HG03521 (cell line): ENCODE data around the gene RNF13.
"Not testable (repeated sequence)": the region's sequence is repeated elsewhere in the genome, so short reads cannot be mapped to it uniquely, and the experiment has no call there.

Experiments
- ATAC-seq: cut with Tn5 transposase; IDR thresholded peaks from one replicate; pipeline ENCODE4 v1.9.1; 2021; ENCODE audit warnings: mild to moderate bottlenecking, moderate library complexity; ENCODE audit not compliant: unreplicated experiment

RNF13 gene

GRCh38 chr3:149894205-149894604 is 81.2 kb downstream of the RNF13 start:
- ATAC-seq = no peak

- no peak for ATAC-seq
These were observed 82.3 kb downstream of the RNF13 start for GRCh38 chr3:149895339-149895738.

- ATAC-seq = no peak
These were observed 82.8 kb downstream of the RNF13 start for GRCh38 chr3:149895769-149896168.

GRCh38 chr3:149898771-149899170 is 85.8 kb downstream of the RNF13 start:
- ATAC-seq = no peak

GRCh38 chr3:149900322-149900721 is 87.3 kb downstream of the RNF13 start:
- no peak for ATAC-seq

GRCh38 chr3:149901770-149902169 is 88.8 kb downstream of the RNF13 start:
- no peak for ATAC-seq

- ATAC-seq = no peak
These were observed 89.6 kb downstream of the RNF13 start for GRCh38 chr3:149902498-149903139.

GRCh38 chr3:149906036-149906435 is 93.0 kb downstream of the RNF13 start:
- no peak for ATAC-seq

GRCh38 chr3:149908424-149908957 is 95.5 kb downstream of the RNF13 start:
- ATAC-seq = no peak

GRCh38 chr3:149909923-149910322 is 96.9 kb downstream of the RNF13 start:
- ATAC-seq = no peak

- ATAC-seq = no peak
These were observed 104.2 kb downstream of the RNF13 start for GRCh38 chr3:149917124-149917667.

- no peak for ATAC-seq
These were observed 106.5 kb downstream of the RNF13 start for GRCh38 chr3:149919509-149919908.

- ATAC-seq = no peak
These were observed 107.1 kb downstream of the RNF13 start for GRCh38 chr3:149920119-149920518.

- ATAC-seq = no peak
These were observed 120.0 kb downstream of the RNF13 start for GRCh38 chr3:149933008-149933407.

GRCh38 chr3:149933858-149934257 is 120.8 kb downstream of the RNF13 start:
- no peak for ATAC-seq

GRCh38 chr3:149934524-149934923 is 121.5 kb downstream of the RNF13 start:
- ATAC-seq = no peak

GRCh38 chr3:149936812-149937230 is 123.8 kb downstream of the RNF13 start:
- peak; percentile 64 for ATAC-seq

GRCh38 chr3:149938392-149939055 is 125.5 kb downstream of the RNF13 start:
- not testable (repeated sequence) for ATAC-seq

- ATAC-seq = no peak
These were observed 128.2 kb downstream of the RNF13 start for GRCh38 chr3:149941186-149941585.

- ATAC-seq = no peak
These were observed 128.9 kb downstream of the RNF13 start for GRCh38 chr3:149941946-149942345.

GRCh38 chr3:149942409-149942808 is 129.4 kb downstream of the RNF13 start:
- no peak for ATAC-seq

- ATAC-seq = not testable (repeated sequence)
These were observed 131.0 kb downstream of the RNF13 start for GRCh38 chr3:149943966-149944365.
